ENCODE results near the gene MACROD1. TPM values are rescaled to one million over a fixed set of nuclear protein-coding genes. Genes with fewer than 3 reads are reported as not detected.

MACROD1 gene
- total and polyA plus RNA-seq, 10 of the 15 experiments (the other 5 are each of a cell fraction or from before 2014, with no cell fraction given), result 1.2 to 22.7 (median 11.3) TPM; not detected in 1

- Histone ChIP-seq H3K36me3 (ENCODE audit: control insufficient read depth in 2 of 2, insufficient read depth in 2 of 2, low read length in 1 of 2) (no peaks in the 10 kb centered on the region), H4K20me1 (ENCODE audit: control insufficient read depth, insufficient read depth) (no peaks in the 10 kb centered on the region), H3K4me1 (ENCODE audit: control insufficient read depth, insufficient read depth, low read length) (no peaks in the 10 kb centered on the region), H2AFZ (ENCODE audit: control insufficient read depth, low read depth, low read length) (no peak overlapping the region), H3K79me2 (ENCODE audit: control insufficient read depth, insufficient read depth, low read length) (no peaks in the 10 kb centered on the region), H3K4me2 (ENCODE audit: control insufficient read depth, insufficient read depth) (no peak overlapping the region), H3K4me3 (no peak overlapping the region), H3K27me3 (replicated peaks in 1 of 2; ENCODE audit: control insufficient read depth in 2 of 2, insufficient read depth in 2 of 2, low read length in 1 of 2) (no peaks in the 10 kb centered on the region; a peak in 3 of 4 replicates), H3K9me3 (replicated peaks; ENCODE audit: control insufficient read depth, insufficient read depth, low read length) (peaks cover 3% of the 10 kb centered on the region; the same call in 2 of the 3 replicates), H3K27ac (ENCODE audit: control insufficient read depth, insufficient read depth) (no peak overlapping the region), H3K9ac (ENCODE audit: control insufficient read depth, insufficient read depth, low read length) (no peak overlapping the region)
- ChIA-PET POLR2A (no interaction called here), RAD21 (ENCODE audit: unreplicated experiment) (no interaction called here), CTCF (no interaction called here), SMC1A (ENCODE audit: uncharacterized antibody, unreplicated experiment) (no interaction called here)
- no peak for DNase-seq (ENCODE audit: low read depth, low spot score)
- WGBS (ENCODE audit: insufficient coverage, insufficient replicate concordance, low lambda C conversion rate, missing lambda C conversion rate), result 71% methylated on average over 8 of the region's 8 CpGs
- intact Hi-C loops (cut with micrococcal nuclease; ENCODE audit: unreplicated experiment), result no loop called here
- ATAC-seq, result no peak
- FAIRE-seq, result no peak
- BruUV-seq (replicated peaks), result no TSS peak
- in situ Hi-C loops (cut with MboI), result no loop called here
- TF ChIP-seq FOS (IDR thresholded peaks at IDR 0.05; ENCODE audit: borderline replicate concordance, extremely low read depth, insufficient read length), result no peak
- TF ChIP-seq SIN3A (IDR thresholded peaks at IDR 0.05; ENCODE audit: low read depth, low read length), result no peak
- TF ChIP-seq USF1 (IDR thresholded peaks at IDR 0.05; ENCODE audit: borderline replicate concordance, extremely low read length, insufficient read depth, low read depth, low read length), result no peak
- no peak for TF ChIP-seq CREB1 (IDR thresholded peaks at IDR 0.05; ENCODE audit: low read depth)
- no peak for TF ChIP-seq PAX5 (IDR thresholded peaks at IDR 0.05; ENCODE audit: borderline replicate concordance, low read depth, low read length)
- TF ChIP-seq ZNF592 (IDR thresholded peaks at IDR 0.05), result no peak
- no peak for TF ChIP-seq IKZF1 (conservative IDR thresholded peaks at IDR 0.05)
- no peak for TF ChIP-seq ZNF687 (IDR thresholded peaks at IDR 0.05)
- no peak for TF ChIP-seq SREBF1 (IDR thresholded peaks at IDR 0.05; ENCODE audit: low read length)
- no peak for TF ChIP-seq ZSCAN29 (IDR thresholded peaks at IDR 0.05)
- TF ChIP-seq SMARCA5 (IDR thresholded peaks at IDR 0.05), result no peak
- no peak for TF ChIP-seq POLR2AphosphoS2 (IDR thresholded peaks at IDR 0.05; ENCODE audit: low read depth, low read length)
Observed at GRCh38 chr11:64009710-64010109, 156.2 kb downstream of the MACROD1 start.

Data from GM12878 (cell line).